PC-3 (cell line): Measurements from ENCODE around the gene MITF. TPM values are rescaled to one million over a fixed set of nuclear protein-coding genes. Genes with fewer than 3 reads are reported as not detected.
A peak's percentile ranks its signal among the peaks of the same experiment; 100 is the strongest.
"Not testable (repeated sequence)": the region's sequence is repeated elsewhere in the genome, so short reads cannot be mapped to it uniquely, and the experiment has no call there.

ENCODE experiments used
- ATAC-seq: fragments of 200-7000 bp; cut with Tn5 transposase; 2 replicates; pipeline ENCODE4 v1.9.1; 2020; ENCODE audit warnings: mild to moderate bottlenecking, moderate library complexity
- BruUV-seq: library from RNA; stranded (reverse); fragments of 400-500 nt; replicated peaks from 2 replicates; lab custom pipeline; 2021; lab: Mats Ljungman, UMichigan
- CTCF ChIA-PET: fragments of 300-600 bp; sonication (Branson Sonifier 250); formaldehyde crosslinking; loops from one replicate; lab custom pipeline; 2022; ENCODE audit warnings: antibody characterized with exemption; lab: Charles Lee
- POLR2A ChIA-PET: fragments of 300-600 bp; sonication (Branson Sonifier 250); formaldehyde crosslinking; loops from one replicate; lab custom pipeline; 2022; ENCODE audit warnings: antibody characterized with exemption; ENCODE audit not compliant: unreplicated experiment; lab: Charles Lee
- DNase-seq: peaks from one replicate; pipeline ENCODE4 v3.0.0-alpha.2; 2015
- H2AFZ ChIP-seq: fragments of 300-600 bp; sonication (generic); 2 replicates; pipeline ENCODE4 v1.6.0; 2016; ENCODE audit warnings: antibody characterized with exemption, low read length
- H3F3A ChIP-seq: fragments of 300-600 bp; sonication (generic); one replicate; pipeline ENCODE4 v1.6.0; 2017; ENCODE audit warnings: antibody characterized with exemption, low read length, control low read depth, mild to moderate bottlenecking; ENCODE audit not compliant: unreplicated experiment
- H3K27ac ChIP-seq: fragments of 300-600 bp; sonication (generic); 2 replicates; pipeline ENCODE4 v1.5.1; 2016; ENCODE audit warnings: mild to moderate bottlenecking, low read length
- H3K27me3 ChIP-seq: fragments of 300-600 bp; sonication (generic); 2 replicates; pipeline ENCODE4 v1.6.1; 2016; ENCODE audit warnings: low read length, mixed read lengths
- H3K36me3 ChIP-seq: fragments of 300-600 bp; sonication (generic); 2 replicates; pipeline ENCODE4 v1.6.1; 2016; ENCODE audit warnings: low read depth, mixed run types, low read length, mixed read lengths
- H3K4me1 ChIP-seq: fragments of 300-600 bp; sonication (generic); 2 replicates; pipeline ENCODE4 v1.5.1; 2016; ENCODE audit warnings: low read length; ENCODE audit not compliant: insufficient read depth
- H3K4me2 ChIP-seq: fragments of 300-600 bp; sonication (generic); 2 replicates; pipeline ENCODE4 v1.6.0; 2016; ENCODE audit warnings: low read length
- H3K4me3 ChIP-seq: fragments of 300-600 bp; sonication (generic); 2 replicates; pipeline ENCODE4 v1.5.1; 2016; ENCODE audit warnings: mild to moderate bottlenecking, low read length, mixed read lengths
- H3K79me2 ChIP-seq: fragments of 300-600 bp; sonication (generic); 2 replicates; pipeline ENCODE4 v1.6.1; 2017; ENCODE audit warnings: low read length, mixed read lengths
- H3K9ac ChIP-seq: fragments of 300-600 bp; sonication (generic); 2 replicates; pipeline ENCODE4 v1.6.0; 2016; ENCODE audit warnings: mild to moderate bottlenecking, low read length
- H3K9me2 ChIP-seq: fragments of 300-600 bp; sonication (generic); replicated peaks from 2 replicates; pipeline ENCODE4 v1.6.1; 2016; ENCODE audit warnings: mixed run types, low read length, mixed read lengths
- H3K9me3 ChIP-seq: fragments of 300-600 bp; sonication (generic); 2 replicates; pipeline ENCODE4 v1.6.1; 2016; ENCODE audit warnings: low read length, mixed read lengths
- H4K20me1 ChIP-seq: fragments of 300-600 bp; sonication (generic); 2 replicates; pipeline ENCODE4 v1.6.1; 2016; ENCODE audit warnings: low read length, mixed read lengths
- EZH2 ChIP-seq: fragments of 300-600 bp; sonication (generic); IDR thresholded peaks from one replicate; pipeline ENCODE4 v1.6.1; 2017; ENCODE audit warnings: antibody characterized with exemption, mild to moderate bottlenecking, low read length; ENCODE audit not compliant: unreplicated experiment
- EZH2phosphoT487 ChIP-seq: fragments of 300-600 bp; sonication (generic); IDR thresholded peaks from 2 replicates; pipeline ENCODE4 v1.6.1; 2018; ENCODE audit warnings: mild to moderate bottlenecking, antibody characterized with exemption, low read length, borderline replicate concordance
- intact Hi-C: fragments of 100-400 bp; cut with micrococcal nuclease; formaldehyde crosslinking; loops from 2 replicates; pipeline ENCODE4 v1.9.0; 2023
- total RNA-seq: library from RNA; depleted of rRNA; stranded (reverse); fragments of >200 nt; gene quantifications from 2 replicates; pipeline ENCODE4 v1.2.3, GENCODE V29; 2014
- TF ChIP-seq, protein P1 (sequence below): fragments of 300-600 bp; sonication (generic); conservative IDR thresholded peaks from 2 replicates; pipeline ENCODE4 v1.5.1; 2017; ENCODE audit warnings: antibody characterized with exemption, low read depth, mild to moderate bottlenecking, low read length

MITF gene
- total RNA-seq, 1 experiment from 2014 or later: 7.6 TPM

DNA sequence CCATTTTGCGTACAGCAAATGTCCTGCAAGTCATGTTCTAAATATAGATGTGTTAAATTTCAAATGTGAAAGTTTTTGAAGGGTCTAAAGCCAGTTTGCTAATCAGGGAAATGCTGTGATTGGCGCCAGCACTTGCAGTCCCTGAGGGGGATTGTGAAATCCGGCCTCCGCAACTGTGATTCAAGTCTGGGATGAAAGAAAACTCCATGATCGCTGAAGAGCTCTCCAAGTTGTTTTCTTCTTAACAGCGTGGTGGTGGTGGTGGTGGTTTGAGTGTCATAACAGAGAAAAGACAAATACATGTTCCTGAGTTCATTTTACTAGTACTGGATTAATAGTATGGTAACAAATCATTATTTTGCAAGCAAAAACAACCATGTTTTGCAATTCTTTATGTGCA is 51.8 kb downstream of the MITF start:
- no peak overlapping the region for H2AFZ ChIP-seq

DNA sequence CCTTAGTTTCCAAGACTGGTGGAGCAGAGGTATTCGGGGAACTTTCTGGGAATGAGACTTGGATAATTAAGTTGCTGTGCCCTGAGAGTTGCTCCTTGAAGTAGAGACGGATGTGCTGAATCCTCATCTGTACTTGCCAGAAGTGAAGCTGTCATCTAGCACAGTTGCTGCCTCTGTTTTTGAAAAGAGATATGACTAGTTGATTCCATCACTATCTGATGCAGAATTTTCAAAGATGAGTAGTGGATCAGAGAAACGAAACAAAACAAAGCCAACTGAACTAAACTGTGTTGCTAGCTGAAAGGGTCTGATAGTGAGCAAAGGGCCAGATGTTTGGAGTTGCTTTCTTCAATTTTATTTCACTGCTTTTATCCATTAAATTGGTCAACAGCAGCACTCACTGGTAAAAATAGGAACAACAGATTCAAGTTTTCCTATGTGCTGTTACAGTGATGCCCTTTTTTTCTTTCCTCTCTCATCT is 52.7 kb downstream of the MITF start:
- Histone ChIP-seq H3K27ac (no peak overlapping the region), H3K4me2 (no peak overlapping the region), H2AFZ (no peak overlapping the region), H3F3A (no peaks in the 10 kb centered on the region), H3K4me3 (no peak overlapping the region), H3K9me2 (no peaks in the 10 kb centered on the region), H3K9ac (no peak overlapping the region), H3K79me2 (no peaks in the 10 kb centered on the region), H3K27me3 (no peaks in the 10 kb centered on the region), H3K4me1 (peaks cover 9% of the 10 kb centered on the region), H3K36me3 (no peaks in the 10 kb centered on the region), H3K9me3 (no peaks in the 10 kb centered on the region), H4K20me1 (no peaks in the 10 kb centered on the region)
- intact Hi-C loops: loop anchor here (1.0 to 2.0 kb wide), 3 partner anchors 63 to 157 kb away; no protein-coding TSS in a partner anchor
- TF ChIP-seq, protein P1, sequence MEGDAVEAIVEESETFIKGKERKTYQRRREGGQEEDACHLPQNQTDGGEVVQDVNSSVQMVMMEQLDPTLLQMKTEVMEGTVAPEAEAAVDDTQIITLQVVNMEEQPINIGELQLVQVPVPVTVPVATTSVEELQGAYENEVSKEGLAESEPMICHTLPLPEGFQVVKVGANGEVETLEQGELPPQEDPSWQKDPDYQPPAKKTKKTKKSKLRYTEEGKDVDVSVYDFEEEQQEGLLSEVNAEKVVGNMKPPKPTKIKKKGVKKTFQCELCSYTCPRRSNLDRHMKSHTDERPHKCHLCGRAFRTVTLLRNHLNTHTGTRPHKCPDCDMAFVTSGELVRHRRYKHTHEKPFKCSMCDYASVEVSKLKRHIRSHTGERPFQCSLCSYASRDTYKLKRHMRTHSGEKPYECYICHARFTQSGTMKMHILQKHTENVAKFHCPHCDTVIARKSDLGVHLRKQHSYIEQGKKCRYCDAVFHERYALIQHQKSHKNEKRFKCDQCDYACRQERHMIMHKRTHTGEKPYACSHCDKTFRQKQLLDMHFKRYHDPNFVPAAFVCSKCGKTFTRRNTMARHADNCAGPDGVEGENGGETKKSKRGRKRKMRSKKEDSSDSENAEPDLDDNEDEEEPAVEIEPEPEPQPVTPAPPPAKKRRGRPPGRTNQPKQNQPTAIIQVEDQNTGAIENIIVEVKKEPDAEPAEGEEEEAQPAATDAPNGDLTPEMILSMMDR: peak; percentile 54
- no peak for TF ChIP-seq EZH2phosphoT487
- ChIA-PET CTCF (interaction anchor here (0.6 to 2.4 kb wide), 2 partner anchors 101 to 509 kb away, joined by 3 to 15 read pairs; no protein-coding TSS in a partner anchor), POLR2A (interaction anchor here (0.5 to 0.6 kb wide), 2 partner anchors 28 to 53 kb away, joined by 4 to 6 read pairs; partner anchors contain the start of gene MITF)
- peak; percentile 39 for DNase-seq
- ATAC-seq: peak; percentile 64
- BruUV-seq: no TSS peak

More for the DNA sequence above, 51.8 kb downstream of the MITF start:
- H3K79me2 ChIP-seq: 0 out of 2 replicates have a peak, but pooled peaks cover 3% of the 10 kb centered on the region
- TF ChIP-seq, protein P1: no peak
- no peak for TF ChIP-seq EZH2
- TF ChIP-seq EZH2phosphoT487: no peak
- H3K9me2 ChIP-seq: no peaks in the 10 kb centered on the region
- H3K4me3 ChIP-seq: no peak overlapping the region
- no peaks in the 10 kb centered on the region for H3F3A ChIP-seq
- H3K27me3 ChIP-seq: no peaks in the 10 kb centered on the region
- no peaks in the 10 kb centered on the region for H3K9me3 ChIP-seq
- no peak overlapping the region for H3K9ac ChIP-seq
- no TSS peak for BruUV-seq
- H4K20me1 ChIP-seq: no peaks in the 10 kb centered on the region
- DNase-seq (no peak), ATAC-seq (no peak)
- CTCF ChIA-PET: no interaction called here
- POLR2A ChIA-PET: no interaction called here
- H3K27ac ChIP-seq: no peak overlapping the region
- no peak overlapping the region for H3K4me2 ChIP-seq
- H3K4me1 ChIP-seq: peaks cover 10% of the 10 kb centered on the region
- H3K36me3 ChIP-seq: no peaks in the 10 kb centered on the region
- intact Hi-C loops: no loop called here

DNA sequence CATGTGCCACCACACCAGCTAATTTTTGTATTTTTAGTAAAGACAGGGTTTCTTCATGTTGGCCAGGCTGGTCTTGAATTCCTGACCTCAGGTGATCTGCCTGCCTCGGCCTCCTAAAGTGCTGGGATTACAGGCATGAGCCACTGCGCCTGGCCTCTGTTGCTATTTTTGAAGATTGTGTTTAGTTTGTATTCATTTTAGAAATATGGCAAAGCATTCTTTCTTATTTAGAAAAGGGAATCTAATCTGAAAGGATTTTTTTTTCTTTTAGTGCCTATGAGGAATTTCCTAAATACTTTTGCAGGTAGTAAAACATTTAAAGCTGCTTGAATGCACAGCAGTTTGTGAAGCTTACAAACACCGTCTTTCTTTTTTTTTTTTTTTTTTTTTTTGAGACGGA is 56.9 kb downstream of the MITF start:
- H3K4me3 ChIP-seq, H3K36me3 ChIP-seq, H3K4me2 ChIP-seq, H3K79me2 ChIP-seq, BruUV-seq, CTCF ChIA-PET, DNase-seq, intact Hi-C loops, H3F3A ChIP-seq, ATAC-seq, H3K27me3 ChIP-seq, H3K9ac ChIP-seq, H3K9me2 ChIP-seq, H3K4me1 ChIP-seq, H3K27ac ChIP-seq, H3K9me3 ChIP-seq, H2AFZ ChIP-seq, H4K20me1 ChIP-seq, POLR2A ChIA-PET: not testable (repeated sequence)
